ENCODE results near the gene HDAC5.
"Not testable (repeated sequence)": the region's sequence is repeated elsewhere in the genome, so short reads cannot be mapped to it uniquely, and the experiment has no call there.

HDAC5 gene

DNA sequence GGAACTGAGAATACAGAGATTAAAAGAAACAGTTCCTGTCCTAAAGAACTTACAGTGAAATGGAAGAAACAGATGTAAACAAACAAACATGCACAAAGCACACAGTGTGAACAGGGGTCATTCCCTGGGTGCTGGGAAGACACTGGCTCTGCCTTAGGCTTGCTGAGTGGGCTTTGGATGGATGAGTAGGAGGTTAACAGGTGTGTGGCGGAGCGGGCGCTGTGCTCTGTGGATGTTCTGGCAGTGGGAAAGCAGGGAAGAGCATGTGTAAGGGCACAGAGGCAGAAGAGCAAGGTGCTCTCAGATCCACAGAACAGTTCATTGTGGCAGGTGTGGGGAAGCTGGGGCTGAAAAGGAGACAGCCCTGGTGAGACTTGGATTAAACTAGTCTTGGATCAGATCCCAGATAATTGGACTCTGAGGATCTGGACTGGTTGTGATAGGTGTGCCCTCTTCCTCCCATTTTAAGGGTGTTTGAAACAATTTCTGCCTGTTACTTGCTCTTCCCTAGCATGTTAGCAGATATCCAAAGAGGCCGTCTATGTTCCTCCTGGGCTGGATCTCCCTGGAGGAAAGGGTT lies 26.4 kb upstream of the HDAC5 start:
- peaks cover 26% of the 10 kb centered on the region for H3K36me3 ChIP-seq (ENCODE audit: control insufficient read depth, insufficient read depth, low read length)
- no peak for DNase-seq (ENCODE audit: low read depth, low spot score)
- no peaks in the 10 kb centered on the region for H3K9me3 ChIP-seq (ENCODE audit: control insufficient read depth, insufficient read depth, low read length)
- H3K4me1 ChIP-seq (ENCODE audit: control insufficient read depth, insufficient read depth, low read length), result no peaks in the 10 kb centered on the region
- H3K27me3 ChIP-seq (ENCODE audit: control insufficient read depth, insufficient read depth, low read length), result no peaks in the 10 kb centered on the region
- H3K4me3 ChIP-seq (ENCODE audit: low read length), result no peak overlapping the region
- no peak overlapping the region for H3K27ac ChIP-seq (ENCODE audit: low read length)
- WGBS (ENCODE audit: insufficient coverage, insufficient read length), result no CpG with 5 or more reads among the region's 4 CpGs

DNA sequence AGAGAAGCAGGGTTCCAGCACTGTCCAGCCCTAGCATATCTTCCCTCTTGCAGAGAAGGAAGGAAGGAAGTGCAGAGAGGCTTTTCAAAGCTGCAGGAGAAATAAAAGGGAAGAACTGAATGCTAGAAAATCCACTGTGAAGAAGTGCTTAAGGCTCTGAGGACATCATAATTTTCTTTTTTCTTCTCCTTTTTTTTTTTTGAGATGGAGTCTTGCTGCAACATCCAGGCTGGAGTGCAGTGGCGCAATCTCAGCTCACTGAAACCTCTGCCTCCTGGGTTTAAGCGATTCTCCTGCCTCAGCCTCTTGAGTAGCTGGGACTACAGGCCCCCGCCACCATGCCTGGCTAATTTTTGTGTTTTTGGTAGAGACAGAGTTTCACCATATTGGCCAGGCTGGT lies 25.6 kb upstream of the HDAC5 start:
- not testable (repeated sequence) for H3K27ac ChIP-seq (ENCODE audit: low read length); H3K4me1 ChIP-seq (ENCODE audit: control insufficient read depth, insufficient read depth, low read length); H3K9me3 ChIP-seq (ENCODE audit: control insufficient read depth, insufficient read depth, low read length); H3K4me3 ChIP-seq (ENCODE audit: low read length); DNase-seq (ENCODE audit: low read depth, low spot score); H3K27me3 ChIP-seq (ENCODE audit: control insufficient read depth, insufficient read depth, low read length)
- peaks cover 20% of the 10 kb centered on the region for H3K36me3 ChIP-seq (ENCODE audit: control insufficient read depth, insufficient read depth, low read length)
- WGBS (ENCODE audit: insufficient coverage, insufficient read length), result no CpG with 5 or more reads among the region's 3 CpGs

DNA sequence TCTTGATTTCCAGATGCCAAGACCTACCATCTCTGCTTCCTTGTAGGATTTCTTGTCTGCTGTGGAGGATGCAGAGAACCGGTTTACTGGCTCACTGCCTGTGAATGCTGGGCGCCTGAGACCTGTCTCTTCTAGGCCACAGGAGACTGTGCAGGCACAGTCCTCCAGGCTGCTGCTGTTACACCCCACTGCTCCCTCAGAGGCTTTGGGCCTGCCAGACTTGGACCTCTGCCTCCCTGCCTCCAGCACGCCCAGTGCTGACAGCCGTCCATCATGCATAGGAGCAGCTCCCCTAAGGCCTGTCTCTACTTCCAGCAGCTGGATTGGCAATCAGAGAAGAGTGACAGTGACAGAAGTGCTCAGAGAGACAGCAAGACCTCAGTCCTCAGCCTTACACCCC lies 24.4 kb upstream of the HDAC5 start:
- Histone ChIP-seq H3K9me3 (ENCODE audit: control insufficient read depth, insufficient read depth, low read length) (no peaks in the 10 kb centered on the region), H3K27ac (ENCODE audit: low read length) (no peak overlapping the region), H3K36me3 (ENCODE audit: control insufficient read depth, insufficient read depth, low read length) (peaks cover 19% of the 10 kb centered on the region), H3K4me1 (ENCODE audit: control insufficient read depth, insufficient read depth, low read length) (no peaks in the 10 kb centered on the region), H3K27me3 (ENCODE audit: control insufficient read depth, insufficient read depth, low read length) (no peaks in the 10 kb centered on the region), H3K4me3 (ENCODE audit: low read length) (no peak overlapping the region)
- no peak for DNase-seq (ENCODE audit: low read depth, low spot score)
- WGBS (ENCODE audit: insufficient coverage, insufficient read length), result no CpG with 5 or more reads among the region's 4 CpGs

DNA sequence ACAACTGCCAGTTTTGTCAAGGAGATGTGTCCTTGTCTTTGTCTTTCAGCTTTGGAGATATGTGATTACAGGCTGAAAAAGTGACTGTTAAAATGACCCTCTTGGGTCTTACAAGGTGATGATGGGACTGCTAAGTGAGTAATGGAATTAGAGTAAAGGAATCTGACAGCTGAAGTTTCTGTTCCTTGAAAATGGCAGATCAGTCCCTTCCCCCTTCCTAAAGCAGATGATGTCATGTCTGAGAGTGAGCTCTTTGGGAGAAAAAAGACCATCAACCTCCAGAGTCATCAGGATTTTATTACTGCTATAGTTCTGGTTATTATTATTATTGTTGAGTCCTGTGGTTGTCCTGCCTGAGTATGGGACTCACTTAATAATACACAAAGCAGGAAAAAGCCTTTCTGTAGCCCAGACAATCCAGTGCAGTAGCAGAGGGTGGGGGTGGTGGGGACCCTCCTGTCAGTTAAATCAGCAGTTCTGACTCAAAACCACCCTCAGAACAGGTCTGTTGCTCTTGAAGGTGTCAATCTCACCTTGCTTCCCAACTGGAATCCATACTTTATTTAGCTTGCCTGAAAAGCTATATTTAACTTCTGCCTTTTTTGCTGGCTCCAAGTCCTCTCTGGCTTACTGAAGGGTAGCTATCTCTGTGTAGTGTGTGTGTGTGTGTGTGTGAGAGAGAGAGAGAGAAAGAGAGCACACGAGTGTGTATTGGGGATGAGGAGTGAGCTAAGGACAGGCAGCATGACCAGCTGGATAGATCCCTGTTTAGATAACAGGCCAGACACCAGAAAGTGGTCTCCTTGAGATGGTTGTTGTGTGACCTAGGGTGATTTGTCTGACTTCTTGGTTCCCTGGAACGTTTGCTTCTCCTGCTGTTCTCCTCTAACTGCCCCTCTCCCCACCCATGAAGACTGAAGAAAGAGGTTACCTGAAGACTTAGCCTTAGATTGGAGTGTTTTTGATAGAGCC lies 23.2 kb upstream of the HDAC5 start:
- DNase-seq (ENCODE audit: low read depth, low spot score), result no peak
- Histone ChIP-seq H3K36me3 (ENCODE audit: control insufficient read depth, insufficient read depth, low read length) (peaks cover 15% of the 10 kb centered on the region), H3K27me3 (ENCODE audit: control insufficient read depth, insufficient read depth, low read length) (no peaks in the 10 kb centered on the region), H3K9me3 (ENCODE audit: control insufficient read depth, insufficient read depth, low read length) (no peaks in the 10 kb centered on the region), H3K4me3 (ENCODE audit: low read length) (no peak overlapping the region), H3K4me1 (ENCODE audit: control insufficient read depth, insufficient read depth, low read length) (no peaks in the 10 kb centered on the region), H3K27ac (ENCODE audit: low read length) (no peak overlapping the region)
- no CpG with 5 or more reads among the region's 2 CpGs for WGBS (ENCODE audit: insufficient coverage, insufficient read length)

DNA sequence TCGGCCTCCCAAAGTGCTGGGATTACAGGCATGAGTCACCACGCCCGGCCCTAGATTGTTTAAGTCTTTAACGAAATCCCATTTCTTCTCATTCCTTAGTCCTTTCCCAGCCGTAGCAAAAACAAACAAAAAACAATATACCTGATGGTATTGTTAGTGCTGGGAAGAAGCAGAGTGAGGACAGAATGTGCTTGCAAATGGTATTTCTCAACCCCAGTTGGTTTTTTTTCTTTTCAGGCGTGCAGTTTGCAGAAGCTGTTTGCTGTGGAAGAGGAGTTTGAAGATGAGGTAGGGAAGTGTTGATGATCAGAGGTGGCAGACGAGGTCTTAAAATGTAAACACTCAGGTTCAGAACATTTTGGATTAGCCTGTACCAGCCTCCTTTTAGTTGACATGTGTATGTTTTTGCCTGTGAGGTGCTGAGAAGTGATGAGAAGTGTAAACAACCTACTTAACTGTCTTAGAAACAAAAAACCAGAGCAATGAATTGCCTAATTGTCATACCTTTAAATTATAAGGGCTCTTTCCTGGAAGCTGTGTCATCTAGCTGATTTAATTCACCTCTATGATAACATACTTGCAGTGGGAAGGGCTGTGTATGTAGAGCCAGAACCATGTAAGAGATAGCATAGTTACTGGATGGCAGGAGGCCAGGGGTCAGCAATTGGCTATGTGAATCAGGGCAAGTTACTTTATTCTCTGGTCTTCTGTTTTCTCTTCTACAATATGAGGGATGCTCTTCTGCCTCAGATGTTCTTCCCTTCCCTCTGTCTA lies 21.7 kb upstream of the HDAC5 start:
- H3K36me3 ChIP-seq (ENCODE audit: control insufficient read depth, insufficient read depth, low read length), result peaks cover 15% of the 10 kb centered on the region
- H3K4me1 ChIP-seq (ENCODE audit: control insufficient read depth, insufficient read depth, low read length), result no peaks in the 10 kb centered on the region
- no peak overlapping the region for H3K27ac ChIP-seq (ENCODE audit: low read length)
- H3K27me3 ChIP-seq (ENCODE audit: control insufficient read depth, insufficient read depth, low read length), result no peaks in the 10 kb centered on the region
- WGBS (ENCODE audit: insufficient coverage, insufficient read length), result no CpG with 5 or more reads among the region's 7 CpGs
- H3K4me3 ChIP-seq (ENCODE audit: low read length), result no peak overlapping the region
- no peaks in the 10 kb centered on the region for H3K9me3 ChIP-seq (ENCODE audit: control insufficient read depth, insufficient read depth, low read length)
- no peak for DNase-seq (ENCODE audit: low read depth, low spot score)

DNA sequence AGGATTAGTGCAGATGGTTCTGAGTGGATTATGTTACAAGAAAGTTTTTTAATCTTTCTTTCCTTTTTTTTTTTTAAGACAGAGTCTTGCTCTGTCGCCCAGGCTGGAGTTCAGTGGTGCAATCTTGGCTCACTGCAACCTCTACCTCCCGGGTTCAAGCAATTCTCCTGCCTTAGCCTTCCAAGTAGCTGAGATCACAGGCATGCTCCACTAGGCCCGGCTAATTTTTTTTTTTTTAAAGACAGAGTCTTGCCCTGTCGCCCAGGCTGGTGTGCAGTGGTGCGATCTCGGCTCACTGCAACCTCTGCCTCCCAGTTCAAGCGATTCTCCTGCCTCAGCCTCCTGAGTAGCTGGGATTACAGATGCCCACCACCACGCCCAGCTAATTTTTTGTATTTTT lies 20.5 kb upstream of the HDAC5 start:
- not testable (repeated sequence) for H3K9me3 ChIP-seq (ENCODE audit: control insufficient read depth, insufficient read depth, low read length); DNase-seq (ENCODE audit: low read depth, low spot score); H3K27ac ChIP-seq (ENCODE audit: low read length); H3K4me3 ChIP-seq (ENCODE audit: low read length); H3K4me1 ChIP-seq (ENCODE audit: control insufficient read depth, insufficient read depth, low read length); H3K27me3 ChIP-seq (ENCODE audit: control insufficient read depth, insufficient read depth, low read length)
- peaks cover 11% of the 10 kb centered on the region for H3K36me3 ChIP-seq (ENCODE audit: control insufficient read depth, insufficient read depth, low read length)
- WGBS (ENCODE audit: insufficient coverage, insufficient read length), result no CpG with 5 or more reads among the region's 8 CpGs

DNA sequence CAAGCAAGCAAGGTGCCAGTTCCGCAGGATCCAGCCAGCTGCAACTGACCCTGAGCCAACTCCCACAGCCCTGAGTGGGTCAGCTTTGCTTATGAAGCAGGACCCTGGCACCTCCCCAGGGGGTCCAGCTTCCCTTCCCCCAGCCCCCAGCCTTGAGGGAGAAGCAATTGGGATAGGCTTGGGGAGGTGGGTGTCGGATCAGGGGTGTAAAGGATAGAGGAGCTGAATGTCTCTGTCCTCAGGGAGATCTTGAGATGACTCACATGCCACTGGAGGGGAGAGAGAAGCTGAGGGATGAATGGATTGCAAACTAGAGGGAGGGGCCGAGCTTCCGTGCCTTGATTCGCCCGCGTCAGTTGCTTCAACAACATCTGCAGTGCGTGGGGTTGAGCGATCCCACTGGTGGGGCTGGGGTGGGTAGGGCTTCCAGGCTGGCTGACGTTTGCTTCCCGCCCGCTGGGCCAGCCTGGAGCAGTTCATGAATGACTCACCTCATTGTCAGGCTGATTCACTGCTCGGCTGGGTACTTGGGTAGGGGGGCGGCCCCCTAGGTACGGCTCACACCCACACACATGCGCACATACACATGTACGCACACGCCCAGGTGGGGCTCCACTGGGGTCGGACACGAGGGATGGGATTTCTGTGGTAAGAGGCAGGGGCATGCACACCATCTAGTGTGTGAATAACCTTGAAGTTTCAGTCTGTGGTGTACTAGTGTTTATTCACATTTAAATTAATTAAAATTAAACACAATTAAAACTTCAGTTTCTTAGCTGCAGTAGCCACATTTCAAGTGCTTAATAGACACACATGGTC lies 14.7 kb upstream of the HDAC5 start:
- DNase-seq (ENCODE audit: low read depth, low spot score), result no peak
- no CpG with 5 or more reads among the region's 20 CpGs for WGBS (ENCODE audit: insufficient coverage, insufficient read length)

DNA sequence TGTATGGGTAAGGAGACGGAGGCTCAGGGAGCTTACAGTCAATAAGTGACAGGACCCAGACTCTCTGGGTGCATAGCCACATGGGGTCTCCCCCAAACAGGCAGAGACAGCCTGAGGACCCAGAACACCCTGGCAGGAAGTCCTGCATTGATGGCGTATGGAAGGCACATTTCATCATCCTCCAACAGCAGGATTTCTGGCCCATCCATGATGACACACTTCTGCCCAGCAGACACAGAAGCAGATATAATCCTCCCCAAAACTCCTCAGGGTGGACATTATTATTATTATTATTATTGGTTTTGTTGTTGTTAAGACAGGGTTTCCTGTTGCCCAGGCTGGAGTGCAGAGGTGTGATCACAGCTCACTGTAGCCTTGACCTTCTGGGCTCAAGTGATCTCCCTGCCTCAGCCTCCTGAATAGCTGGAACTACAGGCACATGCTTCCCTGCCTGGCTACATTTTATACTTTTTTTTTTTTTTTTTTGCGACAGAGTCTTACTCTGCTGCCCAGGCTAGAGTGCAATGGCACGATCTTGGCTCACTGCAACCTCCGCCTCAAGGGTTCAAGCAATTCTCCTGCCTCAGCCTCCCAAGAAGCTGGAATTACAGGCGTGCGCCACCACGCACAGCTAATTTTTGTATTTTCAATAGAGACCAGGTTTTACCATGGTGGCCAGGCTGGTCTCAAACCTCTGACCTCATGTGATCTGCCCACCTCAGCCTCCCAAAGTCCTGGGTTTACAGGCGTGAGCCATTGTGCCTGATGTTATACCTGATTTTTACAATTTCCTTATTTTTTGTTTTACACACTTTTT lies 11.5 kb upstream of the HDAC5 start:
- DNase-seq (ENCODE audit: low read depth, low spot score), result no peak
- no CpG with 5 or more reads among the region's 9 CpGs for WGBS (ENCODE audit: insufficient coverage, insufficient read length)
- Histone ChIP-seq H3K27ac (ENCODE audit: low read length) (no peak overlapping the region), H3K9me3 (ENCODE audit: control insufficient read depth, insufficient read depth, low read length) (no peaks in the 10 kb centered on the region), H3K27me3 (ENCODE audit: control insufficient read depth, insufficient read depth, low read length) (no peaks in the 10 kb centered on the region), H3K4me1 (ENCODE audit: control insufficient read depth, insufficient read depth, low read length) (peaks cover 5% of the 10 kb centered on the region; the same call in 1 of the 2 replicates), H3K36me3 (ENCODE audit: control insufficient read depth, insufficient read depth, low read length) (no peaks in the 10 kb centered on the region), H3K4me3 (ENCODE audit: low read length) (no peak overlapping the region)

More for the DNA sequence above, 14.7 kb upstream of the HDAC5 start:
- Histone ChIP-seq H3K4me1 (ENCODE audit: control insufficient read depth, insufficient read depth, low read length) (peaks cover 5% of the 10 kb centered on the region; the same call in 1 of the 2 replicates), H3K9me3 (ENCODE audit: control insufficient read depth, insufficient read depth, low read length) (no peaks in the 10 kb centered on the region), H3K36me3 (ENCODE audit: control insufficient read depth, insufficient read depth, low read length) (no peaks in the 10 kb centered on the region), H3K27me3 (ENCODE audit: control insufficient read depth, insufficient read depth, low read length) (no peaks in the 10 kb centered on the region), H3K27ac (ENCODE audit: low read length) (no peak overlapping the region), H3K4me3 (ENCODE audit: low read length) (no peak overlapping the region)

DNA sequence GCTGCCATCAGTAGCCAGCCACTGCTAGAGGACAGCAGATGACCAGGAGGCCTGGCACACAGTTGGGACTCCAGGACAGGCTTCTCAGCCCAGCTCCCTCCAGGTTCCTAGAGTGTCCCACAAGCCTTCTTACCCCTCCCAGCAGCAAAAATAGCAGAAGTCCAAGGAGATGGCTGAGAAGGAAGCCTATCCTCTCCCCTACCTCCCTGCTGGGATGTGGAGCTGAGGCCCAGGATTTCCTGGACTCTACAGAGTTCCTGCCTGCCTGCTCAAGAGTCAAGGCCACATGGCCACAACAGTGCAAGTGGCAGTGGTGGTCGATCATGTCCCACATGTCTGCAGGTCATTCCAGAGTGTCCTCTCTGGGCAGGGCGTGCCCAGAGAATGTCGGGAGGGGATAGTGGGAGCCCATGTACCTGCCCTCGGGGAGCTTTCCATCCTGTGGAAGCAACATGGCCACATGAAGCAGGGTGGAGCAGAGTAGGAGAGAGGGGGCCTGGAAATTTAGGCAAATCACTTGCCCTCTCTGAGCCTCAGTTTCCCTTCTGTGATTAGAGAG lies 10.6 kb upstream of the HDAC5 start:
- Histone ChIP-seq H3K36me3 (ENCODE audit: control insufficient read depth, insufficient read depth, low read length) (no peaks in the 10 kb centered on the region), H3K9me3 (ENCODE audit: control insufficient read depth, insufficient read depth, low read length) (no peaks in the 10 kb centered on the region), H3K27me3 (ENCODE audit: control insufficient read depth, insufficient read depth, low read length) (no peaks in the 10 kb centered on the region), H3K4me1 (ENCODE audit: control insufficient read depth, insufficient read depth, low read length) (peaks cover 5% of the 10 kb centered on the region; the same call in 1 of the 2 replicates), H3K4me3 (ENCODE audit: low read length) (no peak overlapping the region), H3K27ac (ENCODE audit: low read length) (no peak overlapping the region)
- no peak for DNase-seq (ENCODE audit: low read depth, low spot score)
- WGBS (ENCODE audit: insufficient coverage, insufficient read length), result no CpG with 5 or more reads among the region's 4 CpGs

Measured in iPS DF 6.9 (cell line).